Measurements from ENCODE around the gene LAP3.

GRCh38 chr4:17647176-17647806 is 70.3 kb downstream of the LAP3 start:
- TF ChIP-seq ELF4 (IDR thresholded peaks at IDR 0.05) (no peak), SP1 (IDR thresholded peaks at IDR 0.05) (no peak), BHLHE40 (IDR thresholded peaks at IDR 0.05; ENCODE audit: borderline replicate concordance) (no peak), TARDBP (IDR thresholded peaks at IDR 0.05) (no peak), FOXM1 (IDR thresholded peaks at IDR 0.05; ENCODE audit: borderline replicate concordance) (no peak), SUZ12 (IDR thresholded peaks at IDR 0.05) (no peak)
